Esophagus squamous epithelium (tissue), 5 donors: ENCODE data around the gene SVIL. TPM values are rescaled to one million over a fixed set of nuclear protein-coding genes. Genes with fewer than 3 reads are reported as not detected.
"Not testable (repeated sequence)": the region's sequence is repeated elsewhere in the genome, so short reads cannot be mapped to it uniquely, and the experiment has no call there.

Experiments used
- DNase-seq: peaks from one replicate; lab custom pipeline; 2025; lab: John Stamatoyannopoulos, UW
- H3K27ac ChIP-seq, 4 donors: fragments of 200-600 bp; sonication (generic); one replicate each; pipeline ENCODE4 v1.5.1; 2016 to 2019; ENCODE audit warnings: mild to moderate bottlenecking in 1 of 4
- H3K27me3 ChIP-seq, 4 donors: fragments of 200-600 bp; sonication (generic); 1 replicate in 3 of 4; 2 replicates in 1 of 4; pipeline versions ENCODE4 v1.5.1 to v1.6.0; 2017 to 2021; ENCODE audit warnings: antibody characterized with exemption in 1 of 4
- H3K36me3 ChIP-seq, 3 donors: fragments of 200-600 bp; sonication (generic); one replicate each; pipeline ENCODE4 v1.5.1; 2016 to 2019
- H3K4me1 ChIP-seq, 3 donors: fragments of 200-600 bp; sonication (generic); one replicate each; pipeline ENCODE4 v1.5.1; 2017 to 2019
- H3K4me3 ChIP-seq, 4 donors: fragments of 200-600 bp; sonication (generic); 1 replicate in 3 of 4; 2 replicates in 1 of 4; pipeline ENCODE4 v1.5.1; 2016 to 2019; ENCODE audit warnings: mild to moderate bottlenecking in 2 of 4, moderate library complexity in 1 of 4
- H3K9me3 ChIP-seq, 3 donors: fragments of 200-600 bp; sonication (generic); one replicate each; pipeline ENCODE4 v1.5.1; 2016 to 2019
- POLR2A ChIP-seq, 4 donors: fragments of 450-650 bp; IDR thresholded peaks; one replicate each; pipeline ENCODE4 v1.6.1; 2017; ENCODE audit warnings: antibody characterized with exemption in 4 of 4, mild to moderate bottlenecking in 4 of 4, moderate library complexity in 3 of 4
- WGBS, 2 donors: methylation state at CpG; one replicate each; pipeline ENCODE4 v1.1.5; 2018; 5-methylcytosine and 5-hydroxymethylcytosine counted together
- intact Hi-C: fragments of 100-400 bp; cut with DNase I; formaldehyde crosslinking; loops from one replicate; pipeline ENCODE4 v1.15.0; 2022
- total RNA-seq, 4 donors: library from RNA; depleted of rRNA; stranded (reverse); fragments of >200 nt; gene quantifications; one replicate each; pipeline ENCODE4 v1.1.0, GENCODE V29; 2016
- TF ChIP-seq, protein P1 (sequence below), 6 experiments: fragments of 450-650 bp in 4 of 6; fragments of 200-600 bp in 2 of 6; sonication (generic) in 2 of 6; IDR thresholded peaks; one replicate each; pipeline ENCODE4 v1.5.1; 2016 to 2019; ENCODE audit warnings: antibody characterized with exemption in 6 of 6, mild to moderate bottlenecking in 4 of 6, moderate library complexity in 4 of 6
- donor health status: DM: yes; HTN: yes; CAD: no.

SVIL gene
- total RNA-seq, 4 donors from 2014 or later = 71.1 to 227 (median 147) TPM

DNA sequence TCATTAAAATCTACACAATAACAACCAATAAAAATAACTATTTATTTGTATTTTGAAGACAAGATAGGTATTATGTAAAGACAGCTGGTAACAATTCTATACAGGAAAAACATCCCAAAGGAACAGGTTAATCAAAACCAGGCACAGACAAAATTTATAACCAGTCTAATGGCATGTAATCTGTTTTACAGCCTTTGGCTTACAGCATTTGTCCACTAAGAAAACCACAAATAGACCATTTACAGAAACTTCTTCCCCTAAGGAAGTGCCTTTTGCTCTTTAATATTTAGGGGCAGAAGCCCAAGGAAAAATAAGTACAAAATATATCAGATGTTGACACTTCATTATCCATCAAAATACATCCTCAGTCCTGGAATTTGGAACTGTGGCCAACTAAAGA lies 65.0 kb downstream of the SVIL start:
- H3K4me1 ChIP-seq = no peaks in the 10 kb centered on the region
- H3K27ac ChIP-seq = no peak overlapping the region
- peaks cover 0 to 50% (median 0%) of the 10 kb centered on the region in 3 donors for H3K36me3 ChIP-seq
- H3K27me3 ChIP-seq = no peaks in the 10 kb centered on the region
- DNase-seq = no peak
- H3K4me3 ChIP-seq = no peak overlapping the region
- TF ChIP-seq, protein P1, sequence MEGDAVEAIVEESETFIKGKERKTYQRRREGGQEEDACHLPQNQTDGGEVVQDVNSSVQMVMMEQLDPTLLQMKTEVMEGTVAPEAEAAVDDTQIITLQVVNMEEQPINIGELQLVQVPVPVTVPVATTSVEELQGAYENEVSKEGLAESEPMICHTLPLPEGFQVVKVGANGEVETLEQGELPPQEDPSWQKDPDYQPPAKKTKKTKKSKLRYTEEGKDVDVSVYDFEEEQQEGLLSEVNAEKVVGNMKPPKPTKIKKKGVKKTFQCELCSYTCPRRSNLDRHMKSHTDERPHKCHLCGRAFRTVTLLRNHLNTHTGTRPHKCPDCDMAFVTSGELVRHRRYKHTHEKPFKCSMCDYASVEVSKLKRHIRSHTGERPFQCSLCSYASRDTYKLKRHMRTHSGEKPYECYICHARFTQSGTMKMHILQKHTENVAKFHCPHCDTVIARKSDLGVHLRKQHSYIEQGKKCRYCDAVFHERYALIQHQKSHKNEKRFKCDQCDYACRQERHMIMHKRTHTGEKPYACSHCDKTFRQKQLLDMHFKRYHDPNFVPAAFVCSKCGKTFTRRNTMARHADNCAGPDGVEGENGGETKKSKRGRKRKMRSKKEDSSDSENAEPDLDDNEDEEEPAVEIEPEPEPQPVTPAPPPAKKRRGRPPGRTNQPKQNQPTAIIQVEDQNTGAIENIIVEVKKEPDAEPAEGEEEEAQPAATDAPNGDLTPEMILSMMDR (IDR thresholded peaks at IDR 0.05) = no peak
- no peak for TF ChIP-seq POLR2A (IDR thresholded peaks at IDR 0.05)
- intact Hi-C loops = no loop called here
- no peaks in the 10 kb centered on the region for H3K9me3 ChIP-seq

DNA sequence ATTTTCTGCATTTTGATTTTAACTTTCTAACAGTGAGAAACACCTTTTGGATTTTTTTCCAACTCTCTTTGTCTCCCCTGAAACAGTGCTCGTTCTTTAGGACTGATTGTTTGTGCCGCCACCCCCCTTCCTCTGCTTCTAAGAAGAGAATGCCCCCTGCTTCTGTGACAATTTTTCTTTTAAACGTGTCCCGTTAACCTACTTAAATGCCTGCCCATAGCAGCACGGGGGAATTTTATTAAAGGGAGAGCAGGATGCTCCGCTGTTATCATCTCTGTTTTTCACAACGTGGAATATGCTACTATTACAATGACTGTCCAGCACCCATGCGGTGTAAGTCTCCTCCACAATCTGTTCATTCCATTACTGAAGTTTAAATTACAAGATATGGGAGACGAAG lies 67.8 kb downstream of the SVIL start:
- Histone ChIP-seq H3K27me3 (no peaks in the 10 kb centered on the region), H3K36me3 (peaks cover 0 to 64% (median 5%) of the 10 kb centered on the region in 3 donors), H3K4me1 (no peaks in the 10 kb centered on the region), H3K27ac (no peak overlapping the region), H3K9me3 (no peaks in the 10 kb centered on the region), H3K4me3 (no peak overlapping the region)
- TF ChIP-seq POLR2A (IDR thresholded peaks at IDR 0.05) = no peak
- TF ChIP-seq, protein P1 (IDR thresholded peaks at IDR 0.05) = no peak
- intact Hi-C loops = no loop called here
- no peak for DNase-seq
- 83 to 85% methylated on average over 9 of the region's 9 CpGs for WGBS, 2 donors

DNA sequence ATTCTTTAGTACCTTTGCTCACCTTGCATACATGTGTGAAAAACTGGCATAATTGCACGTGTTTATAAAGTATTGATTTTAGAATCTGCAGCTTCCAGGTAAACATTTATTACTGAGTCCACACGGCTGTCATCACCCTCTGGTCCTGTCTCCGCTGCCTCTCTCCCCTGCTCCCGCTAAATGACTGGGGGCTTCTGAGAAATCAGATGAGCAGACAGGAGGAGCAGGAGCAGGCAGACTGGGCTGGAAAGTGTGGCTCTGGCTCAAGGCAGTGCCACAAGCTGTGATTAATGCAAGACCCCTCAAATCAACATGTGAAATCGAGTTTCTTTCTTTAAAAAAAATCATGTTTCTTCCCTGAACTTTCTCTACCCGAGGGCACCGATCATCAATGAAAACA lies 68.6 kb downstream of the SVIL start:
- H3K27ac ChIP-seq, H3K4me3 ChIP-seq, H3K4me1 ChIP-seq, H3K27me3 ChIP-seq, DNase-seq, H3K9me3 ChIP-seq, intact Hi-C loops: not testable (repeated sequence)
- H3K36me3 ChIP-seq = peaks cover 0 to 72% (median 5%) of the 10 kb centered on the region in 3 donors
- 72 to 73% methylated on average over 6 to 7 of the region's 7 CpGs for WGBS, 2 donors

DNA sequence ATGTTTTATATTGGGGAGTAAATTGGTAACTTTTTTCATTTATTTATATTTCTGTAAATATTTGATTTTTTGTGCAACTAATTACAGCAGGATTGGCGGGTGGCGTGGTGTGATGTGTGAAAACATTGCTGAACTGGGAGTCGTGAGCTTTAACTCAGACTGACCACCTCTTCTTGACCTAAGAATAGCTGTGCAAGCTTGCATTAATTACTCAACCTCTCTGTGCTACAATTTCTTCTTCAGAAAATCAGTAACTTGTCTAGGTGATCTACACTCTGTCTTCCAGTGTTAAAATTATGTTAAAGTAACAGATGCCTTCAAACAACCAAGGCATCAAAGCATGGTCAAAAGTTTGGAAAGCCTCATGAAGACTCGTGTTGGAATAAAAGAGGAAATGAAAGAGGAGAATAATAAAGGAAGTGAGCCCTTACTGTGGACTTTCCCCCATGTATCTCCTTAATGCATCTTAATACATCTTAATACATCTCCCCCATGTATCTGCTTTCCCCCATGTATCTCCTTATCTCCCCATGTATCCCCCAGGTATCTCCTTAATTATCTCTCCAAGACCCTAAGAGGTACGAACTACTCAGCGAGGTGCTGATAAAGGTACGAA lies 71.2 kb downstream of the SVIL start:
- H3K4me3 ChIP-seq = no peak overlapping the region
- no peaks in the 10 kb centered on the region for H3K27me3 ChIP-seq
- 88% methylated on average over 7 of the region's 7 CpGs for WGBS, 2 donors
- intact Hi-C loops = no loop called here
- no peaks in the 10 kb centered on the region for H3K4me1 ChIP-seq
- no peak for TF ChIP-seq POLR2A (IDR thresholded peaks at IDR 0.05)
- TF ChIP-seq, protein P1 (IDR thresholded peaks at IDR 0.05) = no peak
- no peak for DNase-seq
- H3K9me3 ChIP-seq = no peaks in the 10 kb centered on the region
- no peak overlapping the region for H3K27ac ChIP-seq
- peaks cover 0 to 92% (median 5%) of the 10 kb centered on the region in 3 donors for H3K36me3 ChIP-seq

DNA sequence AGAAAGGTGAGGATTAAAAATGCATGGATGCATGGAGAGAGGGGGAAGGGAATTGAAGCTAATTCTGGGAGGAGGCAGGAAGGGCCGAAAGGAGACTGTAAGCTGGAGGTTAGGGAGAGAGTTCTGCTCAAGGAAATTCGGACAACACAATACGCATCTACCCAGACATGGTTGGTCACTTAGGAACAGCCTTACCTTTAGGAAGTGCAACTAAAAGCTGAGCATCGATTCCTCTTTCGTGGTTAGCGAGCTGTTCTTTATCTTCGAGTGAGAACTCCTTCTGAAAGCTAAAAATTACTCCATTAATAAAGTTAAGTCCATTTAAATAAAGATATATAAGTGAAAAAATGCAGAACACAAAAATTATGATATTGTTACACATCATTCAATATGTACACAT lies 71.8 kb downstream of the SVIL start:
- H3K4me1 ChIP-seq, H3K27me3 ChIP-seq, H3K4me3 ChIP-seq, DNase-seq, H3K27ac ChIP-seq, H3K9me3 ChIP-seq, intact Hi-C loops: not testable (repeated sequence)
- 55 to 87% methylated on average over 5 of the region's 7 CpGs for WGBS, 2 donors
- H3K36me3 ChIP-seq = peaks cover 0 to 92% (median 5%) of the 10 kb centered on the region in 3 donors

DNA sequence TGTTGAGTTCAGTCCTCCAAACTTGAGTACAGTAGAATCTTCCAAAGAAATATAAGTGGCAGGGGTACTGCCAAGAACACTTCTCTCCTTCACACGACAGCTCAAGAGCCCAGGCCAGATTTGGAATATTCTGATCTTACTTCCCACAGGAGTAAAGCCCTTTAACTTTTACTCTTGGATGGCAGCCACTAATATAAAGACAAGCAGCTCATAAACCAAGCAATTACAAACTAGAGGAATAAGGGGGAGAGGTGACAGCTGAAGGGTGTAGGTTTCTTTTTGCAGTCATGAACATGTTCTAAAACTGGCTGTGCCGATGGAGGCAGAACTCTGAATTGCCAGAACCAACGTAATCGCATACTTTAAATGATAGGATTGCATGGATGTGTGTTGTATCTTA lies 74.8 kb downstream of the SVIL start:
- H3K36me3 ChIP-seq = peaks cover 0 to 78% (median 5%) of the 10 kb centered on the region in 3 donors
- H3K4me3 ChIP-seq = no peak overlapping the region
- peak overlapping the region in 2 of 4 donors; percentile 22 to 31 for H3K27ac ChIP-seq
- no peaks in the 10 kb centered on the region for H3K27me3 ChIP-seq
- intact Hi-C loops = no loop called here
- 62 to 67% methylated on average over 4 of the region's 4 CpGs for WGBS, 2 donors
- TF ChIP-seq, protein P1 (IDR thresholded peaks at IDR 0.05) = no peak
- no peak for TF ChIP-seq POLR2A (IDR thresholded peaks at IDR 0.05)
- no peaks in the 10 kb centered on the region for H3K9me3 ChIP-seq
- peaks cover 0 to 19% (median 4%) of the 10 kb centered on the region in 3 donors for H3K4me1 ChIP-seq
- no peak for DNase-seq
